Activated CD8-positive, alpha-beta T cell treated with anti-CD3 and anti-CD28 coated beads, Interleukin-2, amount 10 ng/mL, durations not matched to agents 7 days and 5 days (primary cell): ENCODE data around the gene HIC2. TPM values are rescaled to one million over a fixed set of nuclear protein-coding genes. Genes with fewer than 3 reads are reported as not detected.
"Not testable (repeated sequence)": the region's sequence is repeated elsewhere in the genome, so short reads cannot be mapped to it uniquely, and the experiment has no call there.

Experiments used
- ATAC-seq: fragments of 150-1000 bp; cut with Tn5 transposase; one replicate; pipeline ENCODE4 v1.10.0; 2021; ENCODE audit warnings: moderate library complexity
- CTCF ChIA-PET: fragments of 350-600 bp; sonication (Branson Sonifier 250); formaldehyde crosslinking; loops from one replicate; lab custom pipeline; 2021; ENCODE audit warnings: antibody characterized with exemption; lab: Charles Lee
- POLR2A ChIA-PET: fragments of 350-600 bp; sonication (Branson Sonifier 250); formaldehyde crosslinking; loops from one replicate; lab custom pipeline; 2021; ENCODE audit warnings: antibody characterized with exemption; lab: Charles Lee
- DNase-seq: peaks from one replicate; pipeline ENCODE4 v3.0.0-alpha.2; 2020
- H3K27ac Mint-ChIP-seq: one replicate; pipeline ENCODE4 v1.8.0; 2021; ENCODE audit warnings: mild to moderate bottlenecking, mixed read lengths
- H3K27me3 Mint-ChIP-seq: one replicate; pipeline ENCODE4 v1.8.0; 2021; ENCODE audit warnings: low read depth, mixed read lengths
- H3K36me3 Mint-ChIP-seq: one replicate; pipeline ENCODE4 v1.8.0; 2021; ENCODE audit warnings: low read depth, mixed read lengths
- H3K4me1 Mint-ChIP-seq: one replicate; pipeline ENCODE4 v1.8.0; 2021; ENCODE audit warnings: low read depth, mixed read lengths
- H3K4me3 Mint-ChIP-seq: one replicate; pipeline ENCODE4 v1.8.0; 2021; ENCODE audit warnings: mild to moderate bottlenecking, mixed read lengths
- H3K9me3 Mint-ChIP-seq: one replicate; pipeline ENCODE4 v1.8.0; 2022; ENCODE audit warnings: mixed read lengths; ENCODE audit not compliant: insufficient read depth
- total RNA-seq, 2 experiments: library from RNA; stranded (reverse); gene quantifications; one replicate each; pipeline ENCODE4 v1.2.3, GENCODE V29; 2021

The HIC2 gene, protein sequence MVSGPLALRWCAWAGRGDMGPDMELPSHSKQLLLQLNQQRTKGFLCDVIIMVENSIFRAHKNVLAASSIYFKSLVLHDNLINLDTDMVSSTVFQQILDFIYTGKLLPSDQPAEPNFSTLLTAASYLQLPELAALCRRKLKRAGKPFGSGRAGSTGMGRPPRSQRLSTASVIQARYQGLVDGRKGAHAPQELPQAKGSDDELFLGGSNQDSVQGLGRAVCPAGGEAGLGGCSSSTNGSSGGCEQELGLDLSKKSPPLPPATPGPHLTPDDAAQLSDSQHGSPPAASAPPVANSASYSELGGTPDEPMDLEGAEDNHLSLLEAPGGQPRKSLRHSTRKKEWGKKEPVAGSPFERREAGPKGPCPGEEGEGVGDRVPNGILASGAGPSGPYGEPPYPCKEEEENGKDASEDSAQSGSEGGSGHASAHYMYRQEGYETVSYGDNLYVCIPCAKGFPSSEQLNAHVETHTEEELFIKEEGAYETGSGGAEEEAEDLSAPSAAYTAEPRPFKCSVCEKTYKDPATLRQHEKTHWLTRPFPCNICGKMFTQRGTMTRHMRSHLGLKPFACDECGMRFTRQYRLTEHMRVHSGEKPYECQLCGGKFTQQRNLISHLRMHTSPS
- 1 to 10 TPM; 4.1 to 4.8 TPM for total RNA-seq

DNA sequence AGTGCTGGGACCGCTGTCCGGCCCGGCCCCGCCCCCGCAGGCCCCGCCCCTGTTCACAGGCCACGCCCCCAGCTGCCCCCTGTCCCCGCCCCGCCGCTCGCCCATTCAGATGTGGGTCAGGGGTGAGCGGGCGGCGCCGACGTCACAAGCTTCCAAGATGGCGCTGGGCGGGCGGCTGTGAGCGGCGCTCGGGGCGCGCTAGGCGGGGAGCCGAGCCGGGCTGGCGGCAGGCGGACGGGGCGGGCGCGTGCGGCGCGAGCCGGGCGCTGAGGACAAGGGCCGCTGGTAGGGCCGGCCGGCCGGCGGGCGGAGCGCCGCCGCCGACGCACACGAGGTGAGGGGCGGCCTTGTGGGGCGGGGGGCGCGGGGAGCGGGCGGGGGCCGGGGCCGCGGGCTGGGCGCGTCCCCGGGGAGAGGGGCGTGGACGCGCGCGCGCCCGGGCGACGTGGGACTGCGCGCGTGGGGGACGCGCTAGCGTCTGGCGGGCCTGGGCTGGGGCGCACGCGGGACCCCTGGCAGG, at the start of gene HIC2:
TSS of gene HIC2 (plus strand) at position 145 of the 520 bp plus-strand sequence. CDS start 25,461 bp downstream, outside the sequence.
- CTCF ChIA-PET, POLR2A ChIA-PET, H3K27ac Mint-ChIP-seq, H3K27me3 Mint-ChIP-seq, H3K4me1 Mint-ChIP-seq, H3K36me3 Mint-ChIP-seq, H3K9me3 Mint-ChIP-seq: not testable (repeated sequence)
- peak within 1 kb of the TSS; percentile 61 for H3K4me3 Mint-ChIP-seq
- DNase-seq (peak; percentile 17), ATAC-seq (peak; percentile 92)

DNA sequence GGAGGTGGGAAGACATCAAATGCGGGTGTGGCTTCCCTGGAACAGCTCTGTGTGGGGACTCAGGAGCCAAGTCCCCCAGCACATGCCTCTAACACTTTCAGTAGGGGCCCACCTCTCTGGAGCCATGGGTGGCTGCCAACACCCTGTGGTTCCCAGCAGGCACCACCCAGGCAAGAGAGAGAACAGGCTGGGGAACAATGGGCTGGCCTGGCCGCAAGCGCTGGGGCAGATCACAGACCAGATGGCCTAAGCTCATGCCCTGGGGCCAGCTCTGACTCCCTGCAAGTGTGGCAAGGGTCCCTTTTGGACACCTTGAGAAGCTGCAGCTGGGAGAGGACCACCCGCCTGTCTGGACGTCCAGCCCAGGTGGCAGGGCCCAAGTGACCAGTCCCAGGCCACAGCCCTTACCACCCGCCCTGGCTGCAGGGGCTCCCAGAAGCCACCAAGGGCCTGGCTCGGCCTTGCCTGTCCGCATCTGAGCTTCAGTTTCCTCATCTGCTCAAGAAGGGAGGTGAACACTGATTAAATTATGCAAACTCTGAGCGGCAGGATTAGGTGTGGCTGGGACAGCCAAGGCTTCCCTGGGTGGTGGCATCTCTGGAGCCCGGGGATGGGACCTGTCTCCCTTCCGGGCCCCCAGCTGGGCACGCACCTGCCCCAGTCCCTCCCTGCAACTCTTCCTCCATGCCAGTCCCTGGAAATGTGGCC, 48.4 kb upstream of the HIC2 start:
- POLR2A ChIA-PET: not testable (repeated sequence)

DNA sequence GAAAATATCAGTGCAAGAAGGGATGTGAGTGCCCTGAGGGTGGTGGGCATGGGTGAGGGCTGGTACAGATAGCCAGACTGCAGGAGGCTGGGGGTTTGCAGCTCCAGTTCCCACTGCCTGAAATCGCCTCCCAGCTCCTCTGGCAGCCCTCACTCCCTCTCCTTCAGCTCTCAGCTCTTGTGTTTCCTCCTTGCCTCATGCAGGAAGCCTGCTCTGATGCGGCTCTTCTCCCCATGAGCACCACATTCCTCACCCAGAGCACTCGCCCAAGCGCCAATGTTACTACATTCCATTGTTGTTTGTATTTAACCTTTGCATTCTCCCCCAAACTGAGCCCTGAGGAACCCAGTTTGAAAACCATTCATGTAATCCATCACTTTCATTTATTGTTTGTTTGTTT, 41.3 kb upstream of the HIC2 start:
- DNase-seq, CTCF ChIA-PET, H3K9me3 Mint-ChIP-seq, H3K27ac Mint-ChIP-seq, ATAC-seq, H3K4me3 Mint-ChIP-seq, H3K36me3 Mint-ChIP-seq, H3K4me1 Mint-ChIP-seq, POLR2A ChIA-PET, H3K27me3 Mint-ChIP-seq: not testable (repeated sequence)

More for the DNA sequence above, 48.4 kb upstream of the HIC2 start:
- DNase-seq, H3K27me3 Mint-ChIP-seq, CTCF ChIA-PET, H3K9me3 Mint-ChIP-seq, H3K4me3 Mint-ChIP-seq, H3K4me1 Mint-ChIP-seq, H3K27ac Mint-ChIP-seq, H3K36me3 Mint-ChIP-seq, ATAC-seq: not testable (repeated sequence)

DNA sequence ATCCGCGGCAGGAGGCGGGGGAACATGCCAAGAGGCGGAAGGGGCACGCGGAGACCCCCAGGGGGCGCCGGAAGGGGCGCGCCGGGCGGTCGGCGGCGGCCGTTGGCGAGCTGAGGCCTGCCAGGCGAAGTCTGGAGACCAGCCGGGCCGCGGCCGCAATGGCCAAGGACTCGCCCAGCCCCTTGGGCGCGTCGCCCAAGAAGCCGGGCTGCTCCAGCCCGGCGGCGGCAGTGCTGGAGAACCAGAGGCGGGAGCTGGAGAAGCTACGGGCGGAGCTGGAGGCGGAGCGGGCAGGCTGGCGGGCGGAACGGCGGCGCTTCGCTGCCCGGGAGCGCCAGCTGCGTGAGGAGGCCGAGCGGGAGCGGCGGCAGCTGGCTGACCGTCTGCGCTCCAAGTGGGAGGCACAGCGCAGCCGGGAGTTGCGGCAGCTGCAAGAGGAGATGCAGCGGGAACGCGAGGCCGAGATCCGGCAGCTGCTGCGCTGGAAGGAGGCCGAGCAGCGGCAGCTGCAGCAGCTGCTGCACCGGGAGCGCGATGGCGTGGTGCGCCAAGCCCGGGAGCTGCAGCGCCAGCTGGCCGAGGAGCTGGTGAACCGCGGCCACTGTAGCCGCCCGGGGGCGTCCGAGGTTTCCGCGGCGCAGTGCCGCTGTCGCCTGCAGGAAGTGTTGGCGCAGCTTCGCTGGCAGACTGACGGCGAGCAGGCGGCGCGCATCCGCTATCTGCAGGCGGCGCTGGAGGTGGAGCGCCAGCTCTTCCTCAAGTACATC, 33.3 kb upstream of the HIC2 start, which contains the start of gene RIMBP3B:
TSS of gene RIMBP3B (plus strand) at position 51 of the 767 bp plus-strand sequence. CDS start at position 159, 108 bp downstream.
- CTCF ChIA-PET: not testable (repeated sequence)

DNA sequence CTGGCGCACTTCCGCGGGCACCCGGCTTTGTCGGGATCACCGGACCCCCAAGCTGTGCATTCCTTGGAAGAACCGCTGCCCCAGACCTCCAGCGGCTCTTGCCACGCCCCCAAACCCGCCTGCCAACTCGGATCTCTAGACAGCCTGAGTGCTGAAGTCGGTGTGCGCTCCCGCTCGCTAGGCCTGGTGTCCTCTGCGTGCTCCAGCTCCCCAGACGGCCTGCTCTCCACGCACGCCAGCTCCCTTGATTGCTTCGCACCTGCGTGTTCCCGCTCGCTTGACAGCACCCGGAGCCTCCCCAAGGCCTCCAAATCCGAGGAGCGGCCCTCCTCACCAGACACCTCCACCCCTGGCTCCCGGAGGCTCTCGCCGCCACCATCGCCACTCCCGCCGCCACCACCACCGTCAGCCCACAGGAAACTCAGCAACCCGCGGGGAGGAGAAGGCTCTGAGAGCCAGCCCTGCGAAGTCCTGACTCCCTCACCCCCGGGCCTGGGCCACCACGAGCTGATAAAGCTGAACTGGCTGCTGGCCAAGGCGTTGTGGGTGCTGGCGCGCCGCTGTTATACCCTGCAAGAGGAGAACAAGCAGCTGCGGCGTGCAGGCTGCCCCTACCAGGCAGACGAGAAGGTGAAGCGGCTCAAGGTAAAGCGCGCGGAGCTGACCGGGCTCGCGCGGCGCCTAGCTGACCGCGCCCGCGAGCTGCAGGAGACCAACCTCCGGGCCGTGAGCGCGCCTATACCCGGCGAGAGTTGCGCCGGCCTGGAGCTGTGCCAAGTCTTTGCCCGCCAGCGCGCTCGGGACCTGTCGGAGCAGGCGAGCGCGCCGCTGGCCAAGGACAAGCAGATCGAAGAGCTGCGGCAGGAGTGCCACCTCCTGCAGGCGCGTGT, 32.5 kb upstream of the HIC2 start:
- POLR2A ChIA-PET, H3K4me3 Mint-ChIP-seq, H3K36me3 Mint-ChIP-seq, H3K27ac Mint-ChIP-seq, CTCF ChIA-PET, DNase-seq, H3K27me3 Mint-ChIP-seq, H3K9me3 Mint-ChIP-seq, H3K4me1 Mint-ChIP-seq: not testable (repeated sequence)
- ATAC-seq: peak; percentile 65

More for the DNA sequence above, 33.3 kb upstream of the HIC2 start, which contains the start of gene RIMBP3B:
- H3K9me3 Mint-ChIP-seq, H3K27ac Mint-ChIP-seq, H3K4me3 Mint-ChIP-seq, DNase-seq, H3K36me3 Mint-ChIP-seq, H3K4me1 Mint-ChIP-seq, H3K27me3 Mint-ChIP-seq, POLR2A ChIA-PET: not testable (repeated sequence)
- peak; percentile 87 for ATAC-seq

DNA sequence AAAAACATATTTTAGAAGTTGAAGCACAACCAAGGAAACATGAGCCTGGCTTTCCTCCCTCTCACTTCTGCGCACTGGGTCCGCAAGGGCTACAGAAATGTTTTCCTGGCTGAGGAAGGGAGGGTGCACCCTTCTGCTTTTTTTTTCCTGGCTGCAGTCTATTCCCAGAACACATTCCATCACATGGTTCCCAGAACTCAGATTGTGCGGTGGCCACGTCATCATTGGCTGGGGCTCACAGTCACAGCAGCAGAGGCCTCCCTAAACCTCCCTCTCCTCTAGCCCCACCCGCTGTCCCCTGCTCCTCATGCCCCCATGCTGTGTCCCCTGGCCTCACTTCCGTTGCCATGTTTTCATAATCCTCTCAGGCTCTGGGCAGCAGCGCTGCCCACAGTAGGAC, 27.7 kb upstream of the HIC2 start:
- DNase-seq, H3K27me3 Mint-ChIP-seq, ATAC-seq, H3K9me3 Mint-ChIP-seq, H3K4me1 Mint-ChIP-seq, H3K36me3 Mint-ChIP-seq, H3K4me3 Mint-ChIP-seq, H3K27ac Mint-ChIP-seq, CTCF ChIA-PET, POLR2A ChIA-PET: not testable (repeated sequence)

DNA sequence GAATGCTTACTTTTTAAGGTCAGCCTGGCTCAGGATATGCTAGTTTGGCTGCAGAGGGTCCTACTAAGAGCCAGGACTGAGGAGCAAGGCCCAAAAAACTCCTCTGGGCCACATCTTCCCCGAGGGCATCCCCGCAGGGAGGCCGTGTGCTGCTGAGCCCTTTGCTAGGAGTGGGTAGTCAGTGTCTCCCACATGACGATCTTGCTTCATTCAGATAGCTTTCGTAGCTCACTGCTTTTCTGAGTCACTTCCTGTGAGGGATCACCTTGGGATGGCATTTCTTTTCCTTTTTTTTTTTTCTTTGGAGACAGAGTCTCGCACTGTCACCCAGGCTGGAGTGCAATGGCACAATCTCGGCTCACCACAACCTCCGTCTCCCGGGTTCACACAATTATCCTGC, 27.2 kb upstream of the HIC2 start:
- H3K27ac Mint-ChIP-seq, H3K36me3 Mint-ChIP-seq, H3K4me3 Mint-ChIP-seq, CTCF ChIA-PET, ATAC-seq, POLR2A ChIA-PET, H3K4me1 Mint-ChIP-seq, DNase-seq, H3K27me3 Mint-ChIP-seq, H3K9me3 Mint-ChIP-seq: not testable (repeated sequence)

DNA sequence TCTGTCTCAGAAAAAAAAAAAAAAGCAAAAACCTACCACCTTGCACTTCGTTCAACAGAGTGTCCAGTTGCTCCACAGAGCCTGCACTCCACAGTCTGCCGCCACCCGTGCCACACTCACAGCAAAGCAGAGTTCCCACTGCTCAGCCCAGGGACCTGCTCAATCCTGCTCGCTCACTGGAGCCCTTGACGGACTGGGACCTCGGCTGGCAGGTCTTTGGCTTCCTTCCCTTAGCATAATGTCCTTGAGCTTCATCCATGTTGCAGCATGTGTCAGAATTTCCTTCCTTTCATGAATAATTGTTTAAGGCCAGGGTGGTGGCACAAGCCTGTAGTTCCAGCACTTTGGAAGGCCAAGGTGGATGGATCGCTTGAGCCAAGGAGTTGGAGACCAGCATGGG, 22.6 kb upstream of the HIC2 start:
- H3K27ac Mint-ChIP-seq, H3K9me3 Mint-ChIP-seq, H3K4me1 Mint-ChIP-seq, CTCF ChIA-PET, H3K27me3 Mint-ChIP-seq, POLR2A ChIA-PET, H3K36me3 Mint-ChIP-seq, H3K4me3 Mint-ChIP-seq, ATAC-seq, DNase-seq: not testable (repeated sequence)

DNA sequence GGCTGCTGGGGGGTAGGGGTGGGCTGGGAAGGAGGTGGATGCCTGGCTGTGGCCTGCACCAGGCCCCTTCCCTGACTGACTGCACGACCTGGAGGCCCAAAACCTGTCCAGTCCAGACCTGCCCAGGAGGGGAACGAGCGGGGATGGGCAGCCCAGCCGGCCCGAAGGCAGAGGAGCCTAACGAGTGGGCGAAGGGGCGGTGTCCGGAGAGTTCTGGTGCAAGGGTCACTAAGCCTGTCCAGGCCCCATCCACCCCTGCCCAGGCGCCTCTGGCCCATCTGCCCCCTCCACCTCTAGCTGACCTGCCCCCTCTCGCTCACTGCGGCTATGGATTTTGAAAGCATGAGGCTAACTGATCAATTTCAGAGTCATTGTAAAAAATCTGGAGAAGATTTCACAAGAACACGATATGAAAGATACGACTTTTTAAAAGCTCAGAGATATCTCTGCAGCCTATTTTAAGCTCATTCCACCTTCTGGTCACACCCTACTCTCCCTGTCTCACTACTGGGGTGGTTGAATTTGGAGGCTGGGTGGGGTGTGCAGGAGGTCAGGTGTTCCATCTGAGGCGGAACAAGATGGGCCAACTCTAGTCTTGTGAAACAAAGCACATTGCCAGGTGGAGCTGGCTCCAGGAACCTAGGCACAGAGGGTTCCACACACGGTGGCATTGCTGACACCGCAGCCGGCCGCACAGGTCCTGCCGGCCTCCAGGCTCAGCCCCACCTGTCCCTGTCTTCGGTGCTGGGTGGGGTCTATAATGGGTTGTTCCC, 15.8 kb upstream of the HIC2 start:
- ATAC-seq, H3K9me3 Mint-ChIP-seq, H3K27ac Mint-ChIP-seq, CTCF ChIA-PET, H3K4me3 Mint-ChIP-seq, POLR2A ChIA-PET, DNase-seq, H3K4me1 Mint-ChIP-seq, H3K36me3 Mint-ChIP-seq, H3K27me3 Mint-ChIP-seq: not testable (repeated sequence)

DNA sequence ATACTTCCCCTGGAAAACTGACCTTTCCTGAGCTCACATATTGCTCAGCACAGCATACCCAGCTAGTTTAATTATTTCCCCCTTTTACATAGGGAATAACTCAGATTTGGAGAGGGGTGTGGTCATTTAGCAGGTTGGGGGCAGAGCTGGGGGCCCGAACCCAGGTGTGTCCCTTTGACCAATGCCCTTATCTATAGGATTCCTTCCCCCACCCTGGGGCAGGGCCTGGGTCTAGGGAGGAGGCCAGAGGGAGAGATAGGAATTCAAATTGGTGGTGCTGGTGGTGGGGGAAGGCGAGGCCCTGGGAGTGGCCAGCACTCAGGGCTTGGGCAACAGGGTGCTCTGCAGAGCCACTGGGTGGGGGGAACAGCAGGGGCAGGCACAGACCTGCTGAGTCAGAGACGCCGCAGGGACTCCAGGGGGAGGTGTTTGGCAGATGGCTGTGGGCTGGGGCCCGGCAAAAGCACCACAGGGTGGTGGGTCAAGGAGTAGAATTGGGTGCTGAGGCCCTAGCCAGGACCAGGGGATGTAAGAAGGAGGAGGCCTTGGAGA, 14.3 kb upstream of the HIC2 start:
- POLR2A ChIA-PET, H3K9me3 Mint-ChIP-seq, H3K27ac Mint-ChIP-seq, H3K36me3 Mint-ChIP-seq, H3K4me3 Mint-ChIP-seq, CTCF ChIA-PET, H3K27me3 Mint-ChIP-seq, H3K4me1 Mint-ChIP-seq, DNase-seq, ATAC-seq: not testable (repeated sequence)
